ENCODE data around the gene HAUS2.
"Not testable (repeated sequence)": the region's sequence is repeated elsewhere in the genome, so short reads cannot be mapped to it uniquely, and the experiment has no call there.

The HAUS2 gene

DNA sequence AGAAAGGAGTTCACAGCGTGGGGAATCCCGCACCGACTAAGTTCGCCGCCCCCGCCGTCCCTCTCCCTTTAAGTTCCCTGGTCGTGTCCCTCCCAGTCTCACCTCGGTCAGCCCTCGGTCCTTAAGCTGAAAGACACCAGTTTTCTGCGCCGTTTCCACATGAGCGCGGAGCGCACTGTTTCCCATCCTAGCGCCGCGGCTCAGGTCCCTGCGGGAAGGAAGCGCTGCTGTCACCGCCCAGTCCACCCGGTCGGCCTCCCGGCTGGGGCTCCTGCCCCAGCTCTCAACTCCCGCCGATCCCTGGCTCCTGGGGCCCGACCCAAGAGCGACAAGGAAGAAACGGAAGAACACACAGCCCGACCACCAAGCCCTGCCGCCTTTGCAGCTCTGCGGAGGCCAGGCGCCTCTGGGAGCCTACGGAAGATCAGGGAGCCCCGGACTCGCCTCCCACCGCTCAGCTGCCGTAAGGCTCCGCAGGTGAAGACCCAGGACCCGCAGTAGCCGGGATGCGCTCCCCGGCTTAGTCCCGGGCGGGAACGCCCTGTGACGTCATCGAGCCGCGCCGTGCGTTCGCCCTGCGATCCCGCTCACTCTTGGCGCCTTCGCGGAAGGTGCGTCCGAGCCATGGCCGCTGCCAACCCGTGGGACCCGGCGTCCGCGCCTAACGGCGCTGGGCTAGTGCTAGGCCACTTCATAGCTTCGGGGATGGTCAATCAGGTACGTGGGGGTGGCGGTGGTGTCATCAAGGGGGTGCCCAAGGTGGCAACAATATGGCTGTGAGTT lies at the start of gene HAUS2, which contains the start of gene LRRC57:
Gene HAUS2 (plus strand): TSS at position 590 of the 783 bp plus-strand sequence. CDS start 35 bp downstream, at position 625.
Gene LRRC57 (minus strand): TSS at position 545 of the 783 bp plus-strand sequence. CDS start 359 bp downstream, at position 186.
- peak; percentile 86 for DNase-seq

DNA sequence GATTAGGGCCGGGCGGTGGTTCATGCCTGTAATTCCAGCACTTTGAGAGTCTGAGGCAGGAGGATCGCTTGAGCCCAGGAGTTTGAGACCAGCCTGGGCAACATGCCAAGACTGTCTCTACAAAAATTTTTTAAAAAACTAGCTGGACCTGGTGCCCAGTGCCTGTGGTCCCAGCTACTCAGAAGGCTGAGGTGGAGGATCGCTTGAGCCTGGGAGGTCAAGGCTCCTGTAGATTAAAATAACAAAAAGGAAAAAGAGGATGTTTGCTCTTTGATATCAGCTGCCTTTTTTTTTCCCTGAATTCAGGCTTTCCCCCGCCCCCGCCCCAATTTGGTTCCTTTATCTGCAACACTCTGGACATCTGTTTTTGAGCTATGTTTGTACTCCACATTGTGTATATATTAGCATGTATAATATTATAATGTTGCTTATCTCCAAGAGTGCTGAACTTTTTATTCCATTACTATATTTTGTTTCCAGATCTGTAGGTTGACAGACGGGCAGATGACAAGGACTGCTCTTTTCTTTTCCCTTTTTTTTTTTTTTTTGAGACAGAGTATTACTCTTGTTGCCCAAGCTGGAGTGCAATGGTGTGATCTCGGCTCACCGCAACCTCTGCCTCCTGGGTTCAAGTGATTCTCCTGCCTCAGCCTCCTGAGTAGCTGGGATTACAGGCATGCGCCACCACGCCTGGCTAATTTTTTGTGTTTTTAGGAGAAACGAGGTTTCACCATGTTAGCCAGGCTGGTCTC lies 48.6 kb upstream of the HAUS2 start:
- DNase-seq, result no peak

DNA sequence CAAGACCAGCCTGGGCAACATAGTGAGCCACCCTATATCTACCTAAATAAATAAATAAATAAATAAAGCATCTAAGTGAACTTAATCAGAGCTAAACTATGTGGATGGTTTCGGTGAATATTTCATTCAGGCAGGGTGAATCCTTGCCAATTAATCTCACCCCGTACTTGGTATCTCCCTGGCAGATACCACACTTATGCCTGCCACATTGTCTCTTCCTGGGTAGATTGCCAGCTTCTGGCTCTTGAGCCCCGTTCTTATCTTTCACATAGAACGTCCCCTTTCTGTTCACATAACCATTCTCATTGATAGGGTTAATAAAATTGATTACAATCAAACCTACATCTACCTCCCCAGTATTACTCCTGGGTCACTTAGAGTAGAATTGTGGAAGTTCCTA lies 46.2 kb upstream of the HAUS2 start:
- DNase-seq, result no peak

DNA sequence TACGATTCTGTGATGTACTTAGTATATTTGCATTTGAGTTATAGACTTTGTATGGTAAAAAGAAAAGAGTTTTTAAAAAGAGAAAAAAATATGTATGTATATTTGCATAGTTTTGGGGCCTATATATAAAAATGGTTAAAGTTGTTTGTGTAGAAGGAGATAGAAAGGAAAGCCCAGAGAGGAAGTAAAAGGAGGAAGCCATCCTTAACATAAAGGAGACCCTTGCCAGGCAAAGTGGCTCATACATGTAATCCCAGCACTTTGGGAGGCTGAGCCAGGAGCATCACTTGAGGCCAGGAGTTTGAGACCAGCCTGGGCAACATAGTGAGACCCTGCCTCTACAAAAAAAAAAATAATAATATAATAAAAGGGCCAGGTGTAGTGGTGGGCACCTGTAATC lies 44.8 kb upstream of the HAUS2 start:
- no peak for DNase-seq

DNA sequence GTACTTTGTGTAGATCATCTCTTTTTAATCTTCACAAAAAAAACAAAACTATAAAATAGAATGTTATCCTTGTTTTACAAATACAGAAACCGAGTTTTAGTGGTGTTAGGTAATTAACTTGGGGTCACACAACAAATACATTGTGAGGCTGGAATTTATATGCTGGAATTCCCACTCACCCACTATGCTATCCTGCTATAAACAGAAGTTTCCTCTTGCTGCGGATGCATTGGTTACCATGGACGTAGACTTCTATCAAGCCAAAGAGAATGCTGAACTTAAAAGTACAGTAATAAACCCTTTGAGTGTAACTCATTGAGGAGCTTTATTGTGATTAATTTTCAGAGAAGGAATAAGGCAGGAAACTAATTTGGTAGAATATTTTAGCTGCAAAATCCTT lies 44.0 kb upstream of the HAUS2 start:
- DNase-seq, result no peak

DNA sequence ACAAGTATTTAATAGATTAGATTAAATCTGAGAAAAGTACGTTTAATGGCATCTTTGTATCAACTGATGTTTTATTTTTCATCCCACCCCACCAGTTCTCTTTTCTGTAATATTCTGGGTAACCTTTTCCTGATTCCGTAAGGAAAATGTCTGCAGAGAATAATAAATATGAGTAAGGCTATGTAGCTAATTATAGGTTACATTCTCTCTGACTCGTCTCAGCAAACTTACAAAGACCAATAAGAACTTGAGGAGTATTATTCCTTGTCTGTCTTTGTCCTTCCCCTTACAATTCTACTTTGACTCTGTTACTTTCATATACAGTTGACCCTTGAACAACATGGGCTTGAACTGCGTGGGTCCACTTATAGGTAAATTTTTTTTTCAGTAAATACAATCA lies 41.1 kb upstream of the HAUS2 start:
- no peak for DNase-seq

DNA sequence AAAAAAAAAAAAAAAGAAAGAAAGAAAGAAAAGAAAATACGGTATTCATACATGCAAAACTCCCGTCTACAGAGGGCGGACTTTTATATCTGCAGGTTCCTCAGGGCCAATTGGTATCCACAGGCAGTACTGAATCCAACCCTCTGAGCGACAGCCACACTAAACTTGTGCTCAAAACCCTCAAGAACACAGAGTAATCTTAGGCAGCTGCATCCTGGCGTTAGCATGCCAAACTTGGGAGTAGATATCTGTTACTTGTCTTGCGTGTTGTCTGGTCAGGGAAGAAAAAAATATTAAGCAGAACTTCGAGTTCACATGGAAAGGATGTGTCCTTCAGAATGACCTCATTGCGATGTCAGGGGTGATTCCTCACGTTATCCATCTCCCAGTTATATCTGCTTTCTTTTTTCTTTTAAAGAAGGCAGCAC lies 40.4 kb upstream of the HAUS2 start:
- DNase-seq, result no peak

DNA sequence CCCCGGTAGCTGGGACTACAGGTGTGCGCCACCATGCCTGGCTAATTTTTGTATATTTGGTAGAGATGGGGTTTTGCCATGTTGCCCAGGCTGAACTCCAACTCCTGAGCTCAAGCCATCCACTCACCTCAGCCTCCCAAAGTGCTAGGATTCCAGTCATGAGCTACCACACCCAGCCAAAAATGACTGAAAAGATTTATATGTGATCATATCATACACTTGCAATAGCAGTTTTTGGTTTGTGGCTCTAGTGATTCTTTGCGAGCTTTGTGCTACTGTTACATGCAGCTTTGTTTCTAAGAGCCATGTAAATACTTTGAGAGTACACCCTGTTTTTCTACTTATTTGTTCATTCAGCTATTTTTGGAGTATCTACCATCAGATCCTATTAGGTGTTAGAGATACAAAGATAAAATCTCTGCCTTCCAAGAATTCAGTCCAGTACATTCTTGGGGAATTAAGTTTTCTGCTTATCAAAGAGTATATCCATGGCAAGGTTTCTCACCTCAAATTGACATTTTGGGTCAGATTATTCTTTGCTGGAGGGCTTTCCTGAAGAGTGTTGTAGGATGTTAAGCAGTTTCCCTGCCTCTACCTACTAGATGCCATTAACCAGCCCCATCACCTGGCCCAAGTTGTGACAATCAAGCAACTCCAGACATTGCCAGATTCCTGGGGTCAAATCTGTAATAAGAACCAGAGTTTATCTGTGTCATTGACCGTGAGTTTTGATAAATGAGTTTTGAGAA lies 38.2 kb upstream of the HAUS2 start:
- no peak for DNase-seq

DNA sequence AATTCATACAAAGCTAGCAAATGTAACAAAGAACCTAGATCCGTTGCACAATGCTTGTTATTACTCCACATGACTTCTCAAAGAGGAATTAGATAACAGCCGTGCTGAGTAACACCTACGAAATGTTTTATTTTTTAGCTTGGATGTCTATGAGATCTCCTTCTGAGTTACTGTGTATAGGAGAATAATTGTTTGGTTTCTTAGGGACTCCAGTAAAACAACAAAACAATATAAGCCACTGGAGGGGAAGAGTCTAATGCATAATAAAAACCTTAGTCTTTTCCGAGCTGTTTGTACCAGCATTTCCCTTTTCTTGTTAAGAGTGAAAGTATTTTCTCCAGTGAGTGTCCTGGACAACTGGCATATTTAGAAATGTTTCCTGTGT lies 37.6 kb upstream of the HAUS2 start:
- no peak for DNase-seq

DNA sequence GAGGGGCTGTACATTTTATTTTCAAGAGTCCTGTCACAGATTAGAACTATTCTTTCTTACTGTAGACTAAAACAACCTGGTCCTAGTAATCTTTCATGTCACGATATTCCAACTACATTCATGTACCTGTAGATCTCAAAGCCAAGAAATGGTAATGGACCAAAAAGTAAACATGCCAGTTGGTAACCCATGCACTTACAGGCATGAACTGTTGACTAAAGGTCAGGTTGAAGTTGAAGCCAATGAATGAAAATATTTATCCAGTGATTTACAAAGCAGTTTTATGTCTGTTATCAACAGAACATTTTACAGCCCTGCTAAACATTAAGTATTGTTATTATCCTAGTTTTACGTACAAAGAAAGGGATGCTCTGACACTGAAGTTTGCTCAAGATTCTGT lies 25.3 kb upstream of the HAUS2 start:
- no peak for DNase-seq

DNA sequence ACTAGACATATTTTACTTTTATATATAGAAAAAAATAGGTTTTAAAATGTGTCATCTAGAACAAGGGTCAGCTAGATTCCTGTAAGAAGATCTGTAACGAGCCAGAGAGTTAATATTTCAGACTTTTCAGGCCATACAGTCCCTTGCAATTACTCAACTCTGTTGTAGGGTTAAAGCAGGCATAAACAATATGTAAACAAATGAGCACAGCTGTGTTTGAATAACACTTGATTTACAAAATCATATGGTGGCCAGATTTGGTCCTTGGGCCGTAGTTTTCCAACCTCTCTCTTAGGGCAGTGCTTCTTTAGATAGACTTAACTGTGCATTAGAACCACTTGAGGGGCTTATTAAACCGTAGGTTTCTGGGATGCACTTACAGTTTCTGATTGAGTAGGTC lies 19.7 kb upstream of the HAUS2 start:
- no peak for DNase-seq

DNA sequence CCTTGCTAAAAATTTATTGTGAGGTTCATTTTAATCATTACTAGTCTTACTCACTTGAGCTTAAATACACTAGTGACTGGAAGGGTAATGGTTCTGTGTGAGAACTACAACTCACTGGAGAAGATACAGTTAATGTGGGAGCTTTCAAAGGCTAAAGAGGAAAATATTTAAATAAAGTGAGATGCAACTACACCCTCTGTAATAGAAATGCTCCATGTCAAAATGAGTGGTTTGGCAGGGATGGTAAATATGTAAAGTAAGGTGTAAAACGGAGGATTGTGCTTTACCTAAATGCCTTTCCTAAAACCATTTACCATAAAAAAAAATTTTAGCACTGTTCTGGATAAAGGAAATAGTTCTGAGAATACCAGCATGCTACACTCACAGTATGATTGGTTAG lies 15.4 kb upstream of the HAUS2 start:
- DNase-seq, result no peak

DNA sequence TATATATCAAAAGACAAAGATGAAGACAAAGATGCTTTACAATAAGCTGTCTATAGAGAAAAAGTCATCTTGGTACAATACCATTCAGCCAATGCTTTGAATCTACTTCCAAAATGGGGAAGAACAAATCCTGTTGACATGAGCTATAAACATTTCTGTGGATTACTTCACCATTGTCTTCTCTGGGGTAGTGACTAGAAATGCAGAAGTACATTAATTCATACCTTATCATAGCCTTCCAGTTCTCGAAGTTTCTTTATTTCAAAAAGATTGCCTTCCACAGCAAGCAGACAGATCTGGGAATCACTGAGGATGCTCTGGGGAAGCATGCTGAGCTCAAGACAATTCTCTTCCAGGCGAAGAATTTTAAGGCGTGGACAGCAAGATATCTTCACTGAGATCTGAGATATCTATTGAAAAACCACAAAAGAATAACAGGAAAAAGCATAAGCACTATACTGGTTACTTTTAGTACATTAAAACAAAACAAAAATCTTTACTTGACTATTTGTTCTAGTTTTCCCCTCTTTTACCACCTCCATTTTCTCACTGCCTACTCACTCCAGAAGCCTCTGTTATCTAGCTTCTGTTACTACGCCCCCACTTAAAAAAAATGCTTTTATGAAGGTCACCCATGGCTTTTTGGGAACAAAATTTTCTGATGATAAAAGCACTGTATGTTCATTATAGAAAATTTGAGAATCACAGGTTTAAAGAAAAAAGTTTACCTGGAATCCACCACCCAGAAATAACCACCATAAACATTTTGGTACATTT lies 3.6 kb upstream of the HAUS2 start:
- no peak for DNase-seq

DNA sequence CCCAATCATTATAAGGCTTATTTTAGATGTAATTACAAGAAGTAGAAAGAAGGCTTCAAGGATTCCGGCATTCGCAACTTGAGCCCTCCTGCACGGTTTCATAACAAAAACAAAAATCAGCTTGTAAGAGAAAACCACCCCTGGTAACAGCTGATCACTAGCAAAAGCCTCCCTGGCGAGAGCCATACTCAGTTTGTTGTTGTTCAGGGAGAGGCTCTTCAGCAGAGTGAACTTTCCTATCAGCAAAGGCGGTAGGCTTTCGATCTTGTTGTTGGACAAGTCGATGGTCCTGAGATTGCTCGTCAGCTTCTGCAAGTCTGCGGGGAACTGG lies 755 bp upstream of the HAUS2 start:
- no peak for DNase-seq

DNA sequence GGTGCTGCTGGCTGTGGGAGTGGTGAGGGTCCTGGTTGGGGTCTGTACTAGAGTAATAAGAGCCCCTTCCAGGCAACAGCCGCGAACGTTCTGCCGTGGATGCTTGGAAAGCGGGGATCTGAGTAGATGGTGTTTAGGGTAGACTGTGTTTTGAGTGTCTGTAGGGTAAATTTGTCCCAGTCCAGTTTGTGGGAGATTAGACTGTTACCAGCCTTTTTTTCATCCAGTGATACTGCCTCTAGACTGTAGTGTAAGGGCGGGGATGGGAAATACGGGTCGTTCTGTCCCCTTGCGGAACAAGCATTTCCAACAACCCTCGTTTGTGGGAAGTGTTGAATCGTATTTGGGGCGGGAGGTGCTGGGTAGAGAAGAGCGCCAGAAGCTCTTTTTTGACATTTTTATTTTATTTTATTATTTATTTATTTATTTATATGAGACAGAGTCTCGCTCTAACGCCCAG lies 424 bp downstream of the HAUS2 start:
- peak; percentile 43 for DNase-seq

DNA sequence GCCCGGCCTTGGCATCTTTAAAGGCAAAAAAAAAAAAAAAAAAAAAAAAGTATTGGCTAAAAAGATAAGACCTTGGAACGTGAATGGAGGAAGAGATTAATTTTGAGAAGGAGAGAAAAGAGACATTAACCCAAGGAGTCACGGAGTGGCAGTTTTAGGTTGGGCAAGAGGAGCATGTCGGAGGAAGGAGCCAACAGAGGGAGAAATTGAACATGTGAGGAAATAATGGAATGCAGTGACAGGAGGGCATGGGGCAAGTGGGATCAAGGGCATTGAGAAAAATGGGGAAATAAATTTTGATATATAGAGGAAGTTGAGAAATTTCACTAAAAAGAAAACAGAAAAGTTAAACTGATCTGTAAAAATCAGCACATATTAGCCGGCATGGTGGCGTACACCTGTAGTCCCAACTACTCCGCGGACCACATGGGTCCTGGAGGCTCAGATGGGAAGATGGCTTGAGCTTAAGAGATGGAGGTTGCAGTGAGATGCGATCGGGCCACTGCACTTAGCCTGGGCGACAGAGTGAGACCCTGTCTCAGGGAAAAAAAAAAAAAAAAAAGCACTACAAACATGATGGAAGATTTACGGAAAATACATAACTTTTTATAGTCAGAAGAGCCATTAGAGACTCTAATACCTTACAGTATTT lies 1.2 kb downstream of the HAUS2 start:
- DNase-seq, result no peak

DNA sequence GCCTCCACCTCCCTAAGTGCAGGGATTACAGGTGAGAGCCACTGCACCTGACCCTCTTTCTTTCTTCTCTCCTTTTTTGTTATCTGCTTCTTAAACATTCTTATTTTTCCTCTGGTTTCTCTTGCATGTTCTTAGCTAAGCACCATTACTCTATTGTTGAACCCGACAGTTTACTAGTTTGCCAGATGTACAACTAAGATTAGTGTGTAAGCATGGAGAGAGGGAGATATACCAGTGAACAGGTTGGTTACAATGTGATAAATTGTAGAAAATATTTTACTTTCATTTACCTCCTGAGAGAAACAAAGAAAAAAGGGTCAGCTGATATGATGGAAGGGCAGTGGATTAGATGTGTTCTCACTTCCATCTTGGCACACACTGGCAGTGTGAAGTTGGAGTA lies 4.9 kb downstream of the HAUS2 start:
- no peak for DNase-seq

DNA sequence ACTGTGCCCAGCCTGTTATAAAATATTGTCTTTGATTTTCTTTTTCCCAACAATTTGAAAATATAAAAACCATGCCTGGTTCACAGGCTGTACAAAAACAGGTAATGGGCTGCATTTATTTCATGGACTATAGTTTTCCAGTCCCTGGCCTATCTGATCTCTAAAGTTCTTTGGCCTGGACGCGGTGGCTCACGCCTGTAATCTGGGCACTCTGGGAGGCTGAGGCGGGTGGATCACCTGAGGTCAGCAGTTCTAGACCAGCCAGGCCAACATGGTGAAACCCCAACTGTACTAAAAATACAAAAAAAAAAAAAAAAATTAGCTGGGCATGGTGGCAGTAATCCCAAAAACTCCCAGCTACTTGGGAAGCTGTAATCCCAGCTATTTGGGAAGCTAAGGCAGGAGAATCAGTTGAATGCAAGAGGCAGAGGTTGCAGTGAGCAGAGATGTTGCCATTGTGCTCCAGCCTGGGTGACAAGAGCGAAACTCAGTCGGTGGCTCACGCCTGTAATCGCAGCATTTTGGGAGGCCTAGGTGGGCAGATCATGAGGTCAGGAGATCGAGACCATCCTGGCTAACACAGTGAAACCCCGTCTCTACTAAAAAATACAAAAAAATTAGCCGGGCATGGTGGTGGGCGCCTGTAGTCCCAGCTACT lies 8.0 kb downstream of the HAUS2 start:
- DNase-seq, result not testable (repeated sequence)

DNA sequence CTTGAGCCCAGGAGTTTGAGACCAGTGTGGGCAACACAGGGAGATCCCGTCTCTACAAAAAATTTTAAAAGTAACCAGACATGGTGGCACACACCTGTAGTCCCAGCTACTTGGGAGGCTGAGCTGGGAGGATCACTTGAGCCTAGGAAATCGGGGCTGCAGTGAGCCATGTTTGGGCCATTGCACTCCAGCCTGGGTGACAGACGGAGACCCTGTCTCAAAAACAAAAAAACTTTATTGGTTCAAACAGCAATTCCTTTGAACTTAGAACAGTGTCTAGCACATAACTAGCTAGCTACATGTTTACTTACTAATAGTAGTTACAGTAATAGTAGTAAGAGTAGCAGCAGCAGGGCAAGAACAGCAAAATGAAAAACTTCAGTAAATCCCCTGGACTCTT lies 10.1 kb downstream of the HAUS2 start:
- no peak for DNase-seq

DNA sequence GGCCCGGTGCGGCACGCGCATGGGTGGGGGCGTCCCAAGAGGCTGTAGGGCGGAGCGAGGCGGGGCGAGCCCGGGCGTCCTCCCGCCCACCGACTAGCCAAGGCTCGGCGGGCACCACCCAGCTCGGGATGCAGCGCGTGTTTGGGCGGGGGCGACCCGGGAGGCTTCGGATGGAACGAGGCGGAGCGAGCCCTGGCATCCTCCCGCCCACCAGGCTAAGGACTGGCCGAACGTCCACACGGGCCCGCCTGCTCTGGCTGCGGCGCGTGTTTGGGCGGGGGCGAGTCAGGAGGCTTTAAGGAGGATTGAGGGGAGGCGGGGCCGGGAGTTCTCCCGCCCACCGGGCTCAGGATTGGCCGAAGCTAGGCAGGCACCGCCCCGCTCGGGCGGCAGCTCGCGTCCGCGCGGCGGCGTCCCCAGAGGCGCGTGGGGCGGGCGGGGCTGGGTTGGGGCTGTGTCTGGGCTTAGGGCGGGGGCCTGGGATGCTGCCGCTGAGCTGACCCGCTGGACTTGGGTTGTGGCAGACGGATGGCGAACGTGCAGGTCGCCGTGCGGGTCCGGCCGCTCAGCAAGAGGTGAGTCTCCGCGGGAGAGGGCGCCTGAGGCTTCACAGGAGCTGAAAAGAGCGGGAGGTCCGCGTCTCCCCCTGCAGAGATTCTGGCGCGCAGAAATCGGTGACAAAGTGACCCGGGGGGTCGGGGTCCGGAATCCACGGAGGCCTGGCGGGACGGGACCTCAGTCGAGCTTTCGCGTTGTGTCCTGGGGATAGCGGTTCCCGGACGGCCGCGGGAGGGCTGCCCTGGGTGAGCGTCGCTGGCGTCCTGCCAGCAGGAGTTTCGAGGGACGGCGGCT lies 26.8 kb downstream of the HAUS2 start, which contains the start of gene STARD9:
Gene STARD9 (plus strand): TSS at position 419 of the 852 bp plus-strand sequence. CDS start 110 bp downstream, at position 529.
- DNase-seq, result peak; percentile 94

All from CD4-positive, alpha-beta T cell treated with Interleukin-21 for 1 hour (primary cell).